ENCODE data around the gene HADHB. TPM values are rescaled to one million over a fixed set of nuclear protein-coding genes. Genes with fewer than 3 reads are reported as not detected.

Gene HADHB
- total RNA-seq, 1 experiment from 2014 or later = 41.3 TPM

GRCh38 chr2:26326514-26326913 lies 81.8 kb downstream of the HADHB start:
- no peaks in the 10 kb centered on the region for H3K4me1 ChIP-seq (ENCODE audit: insufficient read depth, low read length)
- no peaks in the 10 kb centered on the region for H3K36me3 Mint-ChIP-seq (ENCODE audit: insufficient read depth in 1 of 3, low read depth in 3 of 3)

More at GRCh38 chr2:26326514-26326913, 81.8 kb downstream of the HADHB start:
- H3K79me2 ChIP-seq (ENCODE audit: insufficient read depth, low read length) = no peaks in the 10 kb centered on the region
- H3K23me2 ChIP-seq (ENCODE audit: insufficient read length, low read depth, low read length, poor library complexity, severe bottlenecking) = no peaks in the 10 kb centered on the region
- H4K8ac ChIP-seq (replicated peaks; ENCODE audit: insufficient read length, low read depth, low read length) = no peak overlapping the region
- no peak overlapping the region for H4K5ac ChIP-seq (ENCODE audit: insufficient read length, low read depth, low read length)
- no peak overlapping the region for H2BK20ac ChIP-seq (ENCODE audit: low read depth, low read length, poor library complexity, severe bottlenecking)
- no peak overlapping the region for H3K18ac ChIP-seq (ENCODE audit: insufficient read length, low read depth, low read length)
- H3K27me3 Mint-ChIP-seq (ENCODE audit: low read depth) = no peaks in the 10 kb centered on the region; the same call in 1 of the 2 replicates
- no peaks in the 10 kb centered on the region for H3K9me3 Mint-ChIP-seq
- H3K27me3 ChIP-seq (ENCODE audit: insufficient read depth, low read length) = no peaks in the 10 kb centered on the region
- H3K4me2 ChIP-seq (ENCODE audit: insufficient read depth, insufficient read length, low read length) = no peak overlapping the region
- H2BK120ac ChIP-seq (ENCODE audit: low read depth, low read length, poor library complexity, severe bottlenecking) = no peak overlapping the region
- no peak overlapping the region for H3K4ac ChIP-seq (ENCODE audit: low read depth, low read length)
- H3K4me1 Mint-ChIP-seq = peaks cover 3 to 8% of the 10 kb centered on the region in 2 experiments
- no peak overlapping the region for H3K23ac ChIP-seq (ENCODE audit: insufficient read length, low read depth, low read length)
- no peak overlapping the region for H2BK15ac ChIP-seq (ENCODE audit: low read depth, low read length)
- H3K9me3 ChIP-seq (ENCODE audit: control insufficient read depth, low read depth, low read length) = no peaks in the 10 kb centered on the region
- no peak overlapping the region for H3K56ac ChIP-seq (ENCODE audit: insufficient read length, low read depth, low read length)
- H2BK12ac ChIP-seq (ENCODE audit: insufficient read length, low read depth, low read length) = no peak overlapping the region
- no peak overlapping the region for H3K4me3 Mint-ChIP-seq
- no peaks in the 10 kb centered on the region for H4K20me1 ChIP-seq (ENCODE audit: control insufficient read depth, insufficient read depth, insufficient read length)
- H3K14ac ChIP-seq (ENCODE audit: insufficient read depth, low read length) = no peak overlapping the region
- H3K79me1 ChIP-seq (ENCODE audit: insufficient read depth, low read depth, low read length, poor library complexity, severe bottlenecking) = no peaks in the 10 kb centered on the region
- H3T11ph ChIP-seq (ENCODE audit: low read length) = no peak overlapping the region
- H4K91ac ChIP-seq (ENCODE audit: insufficient read length, low read depth, low read length) = no peak overlapping the region
- DNase-seq = no peak
- no peak overlapping the region for H3K9ac ChIP-seq (ENCODE audit: extremely low read depth, insufficient read length, low read length)
- H2AFZ ChIP-seq (ENCODE audit: low read length) = no peak overlapping the region
- WGBS (ENCODE audit: extremely low coverage, insufficient read length, low lambda C conversion rate) = no CpG with 5 or more reads among the region's 1 CpG
- H3K27ac ChIP-seq (ENCODE audit: insufficient read length, low read depth, low read length) = no peak overlapping the region
- TF ChIP-seq CTCF (conservative IDR thresholded peaks at IDR 0.05) = no peak
- H2AK5ac ChIP-seq (ENCODE audit: insufficient read length, low read length) = no peak overlapping the region
- H2BK5ac ChIP-seq (ENCODE audit: insufficient read length, low read length) = no peak overlapping the region
- H3K27ac Mint-ChIP-seq = no peak overlapping the region

All from H9 (cell line).